GM21723 (cell line): ENCODE measurements around the gene ABHD8.

ENCODE experiments used
- ATAC-seq: cut with Tn5 transposase; IDR thresholded peaks from one replicate; pipeline ENCODE4 v1.9.1; 2021; ENCODE audit warnings: mild to moderate bottlenecking, moderate library complexity; ENCODE audit not compliant: unreplicated experiment

ABHD8 gene

DNA sequence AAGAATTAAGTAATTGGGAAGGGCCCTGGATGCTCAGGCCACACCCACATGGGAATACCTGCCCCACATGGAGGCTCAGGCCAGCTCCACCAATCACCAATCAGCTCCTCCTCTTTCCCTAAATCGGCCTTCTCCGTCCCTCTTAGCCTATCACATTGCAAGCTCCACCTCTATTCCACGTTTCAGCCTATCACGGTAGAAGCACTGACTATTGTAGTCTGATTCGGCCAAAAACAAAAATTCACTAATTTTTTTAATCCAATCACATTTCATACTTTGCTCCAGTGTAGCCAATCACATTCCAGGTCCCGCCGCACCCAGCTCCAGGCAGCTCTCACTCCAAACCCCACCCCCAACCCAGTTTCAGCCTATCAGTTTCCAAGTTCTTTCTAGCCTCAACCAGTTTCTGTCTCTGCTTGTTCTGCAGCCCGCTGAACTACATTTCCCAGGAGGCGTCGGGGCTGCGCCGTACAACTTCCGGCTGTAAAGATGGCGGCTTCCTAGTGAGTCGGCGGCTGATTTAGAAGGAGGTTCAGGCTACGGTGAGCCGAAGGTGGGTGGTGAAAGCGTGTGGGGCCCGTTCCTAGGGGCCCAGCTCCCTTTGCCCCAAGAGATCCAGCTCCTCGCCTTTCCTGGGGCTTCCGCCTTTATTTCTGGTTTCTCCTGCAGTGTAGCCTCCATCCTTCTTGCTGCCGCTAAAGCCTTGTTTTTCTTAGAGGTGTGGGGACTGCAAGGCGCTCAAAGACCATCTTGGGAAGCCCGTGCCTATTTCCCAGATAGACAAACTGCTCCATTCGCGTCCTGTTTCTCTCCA lies 36.0 kb downstream of the ABHD8 start, which contains the start of gene BABAM1:
TSS of gene BABAM1 (plus strand) at position 469 of the 814 bp plus-strand sequence. CDS start 1,364 bp downstream, outside the sequence.
- peak; percentile 86 for ATAC-seq

DNA sequence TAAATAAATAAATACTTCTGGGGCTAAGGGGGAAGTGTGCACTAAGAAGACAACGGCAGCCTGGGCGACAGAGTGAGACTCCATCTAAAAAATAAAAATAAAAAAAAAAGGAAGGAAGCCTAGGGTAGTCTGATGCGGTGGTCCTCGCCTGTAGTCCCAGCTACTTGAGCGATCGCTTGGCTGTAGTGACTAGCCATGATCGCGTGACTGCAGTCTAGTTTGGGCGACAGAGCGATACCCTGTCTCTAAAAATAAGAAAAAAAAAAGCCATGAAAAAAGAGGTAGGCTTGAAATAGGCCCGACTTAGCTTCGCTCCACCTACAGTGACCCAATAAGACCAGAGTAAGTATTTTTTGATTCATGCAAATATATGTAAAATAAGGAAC lies 36.6 kb downstream of the ABHD8 start:
- peak; percentile 17 for ATAC-seq

DNA sequence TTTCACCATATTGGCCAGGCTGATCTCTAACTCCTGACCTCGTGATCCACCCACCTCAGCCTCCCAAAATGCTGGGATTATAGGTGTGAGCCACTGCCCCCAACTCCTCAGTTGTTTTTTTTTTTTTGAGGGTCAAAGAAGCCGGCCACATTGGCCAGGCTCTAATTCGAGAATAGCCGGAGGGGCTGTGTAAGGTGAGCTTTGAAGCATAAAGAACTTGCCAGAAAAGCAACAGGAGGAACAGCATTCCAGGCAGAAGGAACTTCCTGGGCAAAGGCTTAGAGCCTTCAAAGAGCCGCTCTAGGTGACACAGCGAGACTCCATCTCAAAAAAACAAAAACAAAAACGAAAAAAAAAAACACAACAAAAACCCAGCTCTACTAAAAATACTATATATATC lies 37.2 kb downstream of the ABHD8 start:
- ATAC-seq = no peak

DNA sequence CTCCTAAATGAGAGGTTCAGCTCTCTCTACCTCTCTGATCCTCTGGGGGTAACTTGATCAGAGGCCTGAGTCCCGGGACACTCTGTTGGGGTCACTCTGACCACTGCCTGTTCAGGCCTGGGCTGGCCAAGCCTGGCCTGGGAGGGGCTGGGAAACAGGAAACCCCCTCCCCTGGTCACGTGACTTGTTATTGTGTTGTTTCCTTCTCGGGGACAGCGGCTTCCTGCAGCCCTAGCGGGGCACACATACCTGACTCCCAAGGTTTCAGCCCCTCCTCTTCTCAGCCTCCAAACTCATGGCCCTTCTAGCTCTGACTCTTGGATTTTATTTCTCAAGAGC lies 38.6 kb downstream of the ABHD8 start, which contains the start of gene USHBP1:
TSS of gene USHBP1 (minus strand) at position 105 of the 339 bp plus-strand sequence. CDS start 446 bp downstream, outside the sequence.
- ATAC-seq = no peak

DNA sequence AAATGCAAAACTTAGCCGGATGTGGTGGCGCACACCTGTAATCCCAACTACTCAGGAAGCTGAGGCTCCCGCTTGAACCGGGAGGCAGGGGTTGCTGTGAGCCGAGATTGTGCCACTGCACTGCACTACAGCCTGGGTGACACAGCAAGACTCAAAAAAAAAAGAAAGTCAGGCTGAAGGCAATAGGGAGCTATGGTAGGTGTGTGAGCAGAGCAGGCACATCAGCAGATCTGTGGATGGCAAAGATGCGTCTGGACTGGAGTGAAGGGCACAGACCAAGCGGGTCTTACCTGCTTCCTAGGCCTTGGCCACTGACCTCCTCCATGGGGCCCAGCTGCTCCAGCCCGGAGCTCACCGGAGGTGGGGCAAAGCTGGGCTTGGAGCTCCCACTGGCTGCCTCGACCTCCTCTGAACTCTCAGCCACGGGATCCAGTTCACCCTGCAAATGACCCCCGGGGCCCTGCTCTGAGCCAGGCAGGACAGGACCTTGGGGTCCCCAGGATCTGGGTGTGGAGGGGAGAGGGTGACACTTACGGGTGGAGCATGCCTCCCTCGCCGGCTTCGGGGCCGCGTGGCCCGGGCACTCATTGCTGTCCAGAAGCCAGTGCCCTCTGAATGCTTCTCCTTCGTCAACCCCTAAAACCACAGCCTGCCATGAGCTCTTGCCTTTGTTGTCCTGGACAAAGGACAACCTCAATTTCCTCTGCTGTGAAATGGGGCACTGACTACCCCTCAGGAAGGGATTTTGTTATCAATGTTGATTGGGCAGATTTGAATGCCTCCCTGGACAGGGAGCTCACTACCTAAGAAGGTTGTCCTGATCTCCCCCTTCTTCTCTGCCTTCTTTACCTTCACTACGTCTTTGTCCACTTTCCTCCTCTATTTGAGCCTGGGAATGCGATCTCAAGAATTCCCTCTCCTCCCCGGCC lies 39.2 kb downstream of the ABHD8 start:
- no peak for ATAC-seq

DNA sequence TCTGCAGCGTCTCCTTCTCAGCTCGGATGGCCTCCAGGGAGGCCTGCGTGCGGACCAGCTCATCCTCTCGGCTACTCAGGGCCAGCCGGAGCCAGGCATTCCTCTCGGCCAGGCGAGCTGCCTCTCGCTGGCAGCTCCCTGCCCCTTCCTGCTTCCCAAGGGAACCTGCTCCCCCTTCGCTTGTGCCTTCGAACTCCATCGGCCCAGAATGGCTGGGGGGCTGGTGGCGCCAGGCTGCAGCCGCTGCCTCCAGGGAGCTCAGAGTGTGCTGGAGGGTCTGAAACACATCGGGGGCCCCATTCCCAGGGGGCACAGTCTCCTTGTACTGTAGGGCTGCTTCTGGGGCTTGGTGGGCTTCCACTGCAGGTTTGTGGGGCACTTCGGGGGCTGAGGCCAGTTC lies 40.7 kb downstream of the ABHD8 start:
- no peak for ATAC-seq

DNA sequence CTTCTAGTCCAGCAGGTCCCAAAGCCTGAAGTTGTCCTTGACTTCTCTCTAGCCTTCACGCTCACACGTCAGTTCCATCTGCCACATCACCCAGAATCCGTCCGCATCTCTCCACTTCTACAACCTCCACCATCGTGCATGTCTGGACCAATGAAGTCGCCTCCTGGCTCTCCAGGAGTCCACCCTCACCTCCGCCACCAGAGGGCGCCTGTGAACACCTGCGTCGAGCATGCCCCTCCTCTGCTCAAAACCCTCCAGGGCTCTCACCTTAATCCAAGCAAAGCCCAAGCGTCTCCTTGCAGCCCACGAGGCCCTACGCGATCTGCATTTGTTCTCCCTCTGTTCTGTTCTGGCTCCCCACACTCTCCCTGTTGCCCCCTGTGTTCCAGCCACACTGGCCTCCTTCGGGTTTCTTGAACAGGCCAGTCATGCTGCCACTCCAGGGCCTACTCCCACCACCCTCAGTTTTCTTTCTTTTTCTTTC lies 42.3 kb downstream of the ABHD8 start:
- peak; percentile 82 for ATAC-seq

DNA sequence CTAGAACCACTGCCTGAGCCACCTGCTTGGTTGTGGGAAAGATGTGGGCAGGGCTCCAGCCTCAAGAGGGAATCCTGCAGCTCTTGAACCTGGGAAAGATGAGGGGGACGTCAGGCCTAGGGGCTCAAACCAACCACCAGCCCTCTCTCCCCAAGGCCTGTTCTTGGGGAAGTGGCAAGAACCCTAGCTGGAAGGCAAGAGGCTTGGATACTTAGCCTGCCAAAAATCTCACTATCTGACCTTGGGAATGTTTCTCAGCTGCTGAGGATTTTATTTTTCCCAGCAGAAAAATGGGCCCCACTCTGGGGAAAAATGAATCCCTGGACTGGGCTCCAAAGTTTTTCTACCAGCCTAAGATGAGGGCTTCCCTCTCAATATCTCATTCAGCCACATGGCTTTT lies 43.3 kb downstream of the ABHD8 start:
- ATAC-seq = no peak

DNA sequence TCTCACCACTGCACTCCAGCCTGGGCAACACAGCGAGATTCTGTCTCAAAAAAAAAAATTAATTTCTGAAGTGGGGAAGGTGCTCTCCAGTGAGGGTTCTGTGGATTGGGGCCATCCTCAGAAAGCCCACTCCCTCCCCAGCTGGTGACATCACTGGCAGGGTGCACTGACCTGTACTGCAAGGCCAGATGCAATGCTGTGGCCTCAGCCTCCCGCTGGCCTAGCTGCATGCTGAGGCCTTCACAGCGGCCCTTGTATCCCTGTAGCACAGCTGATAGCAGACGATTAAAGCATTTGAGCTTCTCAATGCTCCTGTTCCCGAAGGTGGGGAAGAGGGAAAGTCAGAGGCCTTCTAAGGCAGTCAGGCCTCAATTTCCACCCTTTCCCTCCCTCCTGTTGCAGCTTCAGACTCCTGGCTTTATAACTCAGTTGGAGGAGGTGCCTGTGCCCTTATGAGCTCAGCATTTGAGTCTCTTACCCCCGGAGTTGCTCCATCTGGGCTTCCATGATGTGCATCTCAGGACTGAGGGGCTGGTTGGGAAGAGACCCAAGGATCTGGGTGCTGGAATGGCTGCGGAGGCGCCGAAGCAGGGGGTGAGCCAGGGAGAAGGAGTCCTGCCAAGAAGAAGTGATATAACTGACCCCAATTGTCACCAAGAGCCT lies 44.0 kb downstream of the ABHD8 start:
- ATAC-seq = no peak

DNA sequence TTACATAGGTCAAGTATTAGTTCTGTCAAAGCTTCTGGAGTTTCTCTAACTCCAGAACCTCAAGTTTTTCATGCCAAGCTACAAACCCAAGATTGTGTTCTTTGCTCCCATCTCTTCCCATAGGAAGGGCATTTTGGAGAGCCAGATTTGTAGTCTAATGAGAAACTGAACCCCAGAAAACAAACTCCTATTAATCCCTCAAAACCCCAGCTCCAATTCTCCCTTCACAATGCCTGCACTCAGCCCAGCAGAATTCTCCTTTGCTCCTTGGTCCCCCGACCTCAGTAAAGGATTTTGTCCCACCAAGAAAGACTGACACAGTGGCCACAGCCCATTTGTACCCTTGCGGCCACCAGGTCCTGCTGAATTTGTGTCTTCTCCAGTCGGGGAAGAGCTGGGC lies 47.1 kb downstream of the ABHD8 start:
- no peak for ATAC-seq

DNA sequence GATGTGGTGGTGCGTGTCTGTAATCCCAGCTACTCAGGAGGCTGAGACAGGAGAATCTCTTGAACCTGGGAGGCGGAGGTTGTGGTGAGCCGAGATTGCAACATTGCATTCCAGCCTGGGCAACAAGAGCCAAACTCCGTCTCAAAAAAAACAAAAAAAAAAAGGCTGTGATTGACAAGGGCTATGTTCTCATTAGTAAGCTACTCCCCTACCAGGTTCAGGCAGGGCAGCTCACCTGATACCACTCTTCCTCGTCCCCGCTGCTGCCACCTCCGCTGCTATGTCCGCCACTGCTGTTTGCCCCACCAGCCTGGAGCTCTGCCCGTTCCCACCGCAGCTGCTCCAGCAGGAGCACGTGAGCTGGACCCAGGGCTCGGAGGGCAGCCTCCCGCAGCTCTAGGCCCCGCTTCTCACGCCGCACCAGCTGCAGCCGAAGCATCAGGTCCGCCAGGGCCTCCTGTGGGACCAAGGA lies 48.0 kb downstream of the ABHD8 start:
- no peak for ATAC-seq

DNA sequence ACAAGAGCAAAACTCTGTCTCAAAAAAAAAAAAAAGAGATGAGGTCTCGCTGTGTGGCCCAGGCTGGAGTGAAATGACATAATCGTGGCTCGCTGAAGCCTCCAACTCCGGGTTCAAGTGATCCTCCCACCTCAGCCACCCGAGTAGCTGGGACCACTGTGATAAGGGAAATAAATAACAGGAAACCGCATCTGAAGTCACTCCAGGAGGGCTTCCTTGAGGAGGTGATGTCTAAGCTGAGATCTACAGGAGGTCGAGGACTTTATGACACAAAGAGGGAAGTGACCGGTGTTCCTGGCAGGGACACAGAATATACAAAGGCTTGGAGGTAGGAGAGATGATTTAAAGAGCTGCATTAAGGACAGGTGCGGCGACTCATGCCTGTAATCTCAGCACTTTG lies 48.6 kb downstream of the ABHD8 start:
- no peak for ATAC-seq

DNA sequence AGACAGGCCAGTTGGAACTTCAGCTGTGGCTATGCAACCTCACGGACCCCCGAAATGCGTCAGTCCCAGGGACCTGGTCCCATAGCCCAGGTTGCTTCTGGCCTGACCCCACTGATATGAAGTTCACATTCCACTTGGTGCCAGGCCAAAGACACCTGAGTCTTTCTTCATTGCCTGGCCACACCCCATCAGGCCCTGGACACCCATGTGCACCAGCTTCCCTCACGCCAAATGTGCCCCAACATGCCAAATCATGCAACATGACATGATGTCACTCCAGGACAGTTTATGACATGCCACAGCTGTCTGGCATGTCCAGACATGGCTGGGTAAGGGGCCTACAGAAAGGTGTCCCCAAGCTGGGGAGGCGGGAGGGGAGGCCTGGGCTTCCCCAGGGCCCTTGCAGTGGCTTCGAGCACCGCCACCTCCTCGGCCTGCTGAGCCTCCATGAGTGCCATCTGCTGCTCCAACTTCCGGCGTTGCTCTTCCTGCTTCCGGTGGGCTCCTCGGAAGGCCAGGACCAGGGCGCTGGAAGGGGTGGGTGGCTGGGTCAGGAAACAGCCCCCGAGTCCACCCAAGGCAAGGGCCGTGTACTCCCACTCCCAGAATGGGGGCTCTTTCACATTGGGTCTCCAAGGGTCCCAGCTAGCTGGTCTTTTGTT lies 53.2 kb downstream of the ABHD8 start:
- ATAC-seq = no peak

DNA sequence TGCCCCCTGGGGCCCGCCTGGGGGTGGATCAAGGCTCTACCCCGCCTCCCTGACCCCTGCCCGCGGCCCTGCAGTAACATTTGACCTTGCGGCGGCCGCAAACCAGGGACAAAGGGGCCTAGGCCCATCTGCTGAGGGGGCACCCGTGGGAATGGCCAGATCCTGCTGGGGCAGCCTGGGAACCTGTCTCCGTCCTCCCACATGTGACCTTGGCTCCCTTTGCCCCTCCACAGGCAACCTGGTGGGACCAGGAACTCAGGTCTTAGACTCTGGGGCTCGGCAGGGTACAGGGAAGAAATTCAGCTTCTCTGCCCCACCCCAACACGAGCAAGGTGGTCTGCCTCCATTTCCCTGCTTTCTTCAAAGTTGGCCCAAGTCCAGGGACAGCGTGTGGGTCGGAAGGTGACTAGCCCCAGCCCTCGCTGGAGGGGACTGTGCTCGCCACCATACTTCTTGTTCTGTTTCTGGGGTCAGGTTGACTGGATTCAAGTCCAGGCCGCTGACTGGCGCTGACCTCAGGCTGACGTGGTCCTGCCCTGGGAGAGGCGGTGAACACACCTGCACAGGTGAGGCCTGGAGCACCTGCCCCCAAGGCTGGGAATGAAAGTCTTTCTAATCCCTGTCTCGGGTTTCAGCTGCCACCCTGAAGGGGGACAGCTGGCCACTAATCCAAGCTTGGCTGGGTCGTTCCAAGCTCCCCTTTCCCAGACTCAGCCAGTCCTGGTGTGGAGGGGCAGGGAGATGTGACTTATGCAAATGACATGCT lies 55.0 kb downstream of the ABHD8 start:
- no peak for ATAC-seq

DNA sequence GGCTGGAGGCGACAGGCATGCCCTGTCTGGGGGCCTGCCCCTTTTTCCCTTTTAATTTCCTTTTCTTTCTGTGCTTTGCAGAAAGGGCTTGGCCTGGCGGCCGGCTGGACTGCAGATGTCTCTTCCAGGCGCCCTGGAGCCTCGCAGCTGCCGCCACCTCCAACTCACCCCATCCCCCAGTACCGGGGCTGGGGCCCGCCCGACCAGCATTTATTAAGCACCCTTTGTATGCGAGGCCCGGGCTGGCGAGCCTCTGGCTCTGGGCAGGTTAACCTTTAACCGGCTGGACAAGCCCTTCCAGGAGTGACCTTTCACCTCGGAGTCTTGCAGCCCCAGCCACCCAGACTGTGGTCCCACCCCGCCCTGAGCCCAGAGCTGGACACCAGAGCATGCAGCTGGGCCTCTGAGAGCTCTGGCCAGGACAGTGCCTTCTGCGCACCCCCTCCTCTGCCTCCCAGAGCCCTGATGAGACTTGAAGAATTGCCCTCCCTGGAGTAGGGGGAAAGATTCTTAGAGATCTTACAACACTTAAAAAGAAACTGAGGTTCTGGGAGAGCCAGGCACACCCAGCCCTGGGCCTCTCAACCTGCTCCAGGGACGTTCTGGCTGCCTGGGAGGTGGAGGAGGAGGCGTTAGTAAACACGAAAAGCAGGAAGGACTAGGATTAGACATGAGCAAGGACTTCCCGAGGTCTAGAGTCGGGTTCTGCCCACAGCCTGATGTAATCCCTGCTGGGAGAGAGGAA lies 56.4 kb downstream of the ABHD8 start:
- ATAC-seq = no peak

DNA sequence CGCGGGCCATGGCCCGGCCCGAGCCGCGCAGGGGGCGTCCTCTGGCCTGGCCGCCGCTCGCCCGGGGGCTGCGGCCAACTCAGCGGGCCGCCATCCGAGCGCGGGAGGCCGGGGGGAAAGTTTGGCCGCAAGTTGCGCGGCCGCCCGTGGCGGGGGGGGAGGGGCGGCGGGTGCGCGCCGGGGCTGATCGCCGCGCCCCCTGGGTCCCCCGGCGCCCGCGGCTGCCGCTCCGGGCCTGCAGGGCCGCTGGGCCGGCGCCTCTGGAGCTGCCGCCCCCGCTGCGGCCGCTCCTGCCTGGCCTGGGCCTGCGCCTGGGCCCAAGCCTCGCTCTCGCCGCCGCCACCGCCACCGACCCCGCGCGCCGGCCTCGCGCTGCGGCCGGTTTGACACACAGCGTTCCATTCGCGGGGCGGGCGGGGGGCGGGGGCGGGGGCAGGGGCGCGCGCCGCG lies 57.7 kb downstream of the ABHD8 start, which contains the start of gene NR2F6:
TSS of gene NR2F6 (minus strand) at position 385 of the 450 bp plus-strand sequence. CDS start 699 bp downstream, outside the sequence.
- no peak for ATAC-seq

DNA sequence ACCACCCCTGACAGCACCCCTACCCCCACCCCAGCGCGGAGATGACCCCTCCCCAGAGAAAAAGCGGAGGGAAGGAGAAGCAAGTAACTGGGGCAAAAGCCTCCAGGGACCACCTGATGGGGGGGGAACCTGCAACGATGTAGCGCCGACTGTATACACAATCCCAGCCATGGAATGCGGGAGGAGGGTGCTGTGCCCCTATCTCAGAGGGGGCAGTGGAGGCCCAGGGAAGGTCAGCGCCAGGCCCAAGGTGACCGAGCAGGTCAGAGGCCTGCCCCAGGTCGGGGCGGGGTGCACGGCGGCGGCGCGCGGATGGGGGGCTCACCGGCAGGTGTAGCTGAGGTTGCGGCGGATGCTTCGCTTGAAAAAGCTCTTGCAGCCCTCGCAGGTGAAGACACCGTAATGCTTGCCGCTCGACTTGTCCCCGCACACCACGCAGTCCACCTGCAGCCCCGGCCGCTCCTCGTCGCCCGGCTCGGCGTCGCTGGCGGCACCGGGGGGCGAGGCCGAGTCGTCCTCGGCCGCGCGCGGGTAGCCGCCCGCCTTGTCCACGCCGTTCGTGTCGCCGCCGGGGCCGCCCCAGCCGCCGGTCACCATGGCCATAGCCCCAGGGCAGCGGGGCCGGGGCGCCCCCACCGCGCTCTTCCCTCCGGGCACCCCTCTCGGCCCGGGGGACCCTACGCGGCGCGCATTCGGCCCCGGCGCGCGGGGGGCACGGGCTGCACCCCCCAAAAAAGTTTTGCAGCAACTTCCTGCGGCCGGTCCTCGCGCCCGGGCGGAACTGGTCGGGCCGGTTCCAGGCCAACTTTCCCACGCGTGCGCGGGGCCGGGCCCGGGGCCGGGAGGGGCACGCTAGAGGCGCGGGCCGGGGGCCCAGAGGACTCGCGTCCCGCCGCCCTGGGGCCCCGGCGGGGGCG lies 58.3 kb downstream of the ABHD8 start:
- ATAC-seq = no peak
